Measurements from ENCODE around the gene NDUFAB1.

The NDUFAB1 gene

GRCh38 chr16:23538919-23539278 is 57.2 kb downstream of the NDUFAB1 start:
- TF ChIP-seq POLR2AphosphoS5 (IDR thresholded peaks at IDR 0.05; ENCODE audit: low read depth, low read length) (no peak), REST (IDR thresholded peaks at IDR 0.05; ENCODE audit: insufficient read depth in 1 of 2, low read depth in 2 of 2, low read length in 2 of 2) (no peak), FOXP2 (optimal IDR thresholded peaks at IDR 0.05; ENCODE audit: borderline replicate concordance, extremely low read depth, extremely low read length, insufficient read depth) (no peak), SIN3A (IDR thresholded peaks at IDR 0.05; ENCODE audit: borderline replicate concordance, insufficient read depth, low read length) (no peak), TAF1 (IDR thresholded peaks at IDR 0.05; ENCODE audit: borderline replicate concordance, insufficient read depth, low read length) (no peak)

- no peak for TF ChIP-seq TAF1 (IDR thresholded peaks at IDR 0.05; ENCODE audit: borderline replicate concordance, insufficient read depth, low read length)
- TF ChIP-seq POLR2AphosphoS5 (IDR thresholded peaks at IDR 0.05; ENCODE audit: low read depth, low read length), result no peak
- no peak for TF ChIP-seq REST (IDR thresholded peaks at IDR 0.05; ENCODE audit: insufficient read depth in 1 of 2, low read depth in 2 of 2, low read length in 2 of 2)
- no peak for TF ChIP-seq FOXP2 (optimal IDR thresholded peaks at IDR 0.05; ENCODE audit: borderline replicate concordance, extremely low read depth, extremely low read length, insufficient read depth)
Observed at GRCh38 chr16:23537390-23537789, 58.7 kb downstream of the NDUFAB1 start.

- no peak for TF ChIP-seq SIN3A (IDR thresholded peaks at IDR 0.05; ENCODE audit: borderline replicate concordance, insufficient read depth, low read length)
- no peak for TF ChIP-seq REST (IDR thresholded peaks at IDR 0.05; ENCODE audit: insufficient read depth in 1 of 2, low read depth in 2 of 2, low read length in 2 of 2)
- no peak for TF ChIP-seq FOXP2 (optimal IDR thresholded peaks at IDR 0.05; ENCODE audit: borderline replicate concordance, extremely low read depth, extremely low read length, insufficient read depth)
- no peak for TF ChIP-seq TAF1 (IDR thresholded peaks at IDR 0.05; ENCODE audit: borderline replicate concordance, insufficient read depth, low read length)
- TF ChIP-seq POLR2AphosphoS5 (IDR thresholded peaks at IDR 0.05; ENCODE audit: low read depth, low read length), result no peak
Observed at GRCh38 chr16:23535901-23536300, 60.2 kb downstream of the NDUFAB1 start.

GRCh38 chr16:23534868-23535860 is 61.0 kb downstream of the NDUFAB1 start:
- no peak for TF ChIP-seq TAF1 (IDR thresholded peaks at IDR 0.05; ENCODE audit: borderline replicate concordance, insufficient read depth, low read length)

- TF ChIP-seq POLR2AphosphoS5 (IDR thresholded peaks at IDR 0.05; ENCODE audit: low read depth, low read length) (no peak), SIN3A (IDR thresholded peaks at IDR 0.05; ENCODE audit: borderline replicate concordance, insufficient read depth, low read length) (no peak), TAF1 (IDR thresholded peaks at IDR 0.05; ENCODE audit: borderline replicate concordance, insufficient read depth, low read length) (no peak), FOXP2 (optimal IDR thresholded peaks at IDR 0.05; ENCODE audit: borderline replicate concordance, extremely low read depth, extremely low read length, insufficient read depth) (no peak), REST (IDR thresholded peaks at IDR 0.05; ENCODE audit: insufficient read depth in 1 of 2, low read depth in 2 of 2, low read length in 2 of 2) (no peak)
Observed at GRCh38 chr16:23532448-23532847, 63.7 kb downstream of the NDUFAB1 start.
